Ishikawa (cell line): ENCODE measurements around the gene CHCHD4.

ENCODE experiments used
- CEBPB ChIP-seq: IDR thresholded peaks from 2 replicates; pipeline ENCODE4 v1.6.1; 2012
- CREB1 ChIP-seq: IDR thresholded peaks from 2 replicates; pipeline ENCODE4 v1.6.1; 2012; ENCODE audit warnings: low read depth
- EGR1 ChIP-seq: IDR thresholded peaks from 2 replicates; pipeline ENCODE4 v1.6.1; 2012
- EP300 ChIP-seq: IDR thresholded peaks from 2 replicates; pipeline ENCODE4 v1.6.1; 2012; ENCODE audit warnings: borderline replicate concordance
- FOXM1 ChIP-seq: IDR thresholded peaks from 2 replicates; pipeline ENCODE4 v1.6.1; 2012; ENCODE audit warnings: low read depth, borderline replicate concordance
- NFIC ChIP-seq: IDR thresholded peaks from 2 replicates; pipeline ENCODE4 v1.6.1; 2012
- RAD21 ChIP-seq: IDR thresholded peaks from 2 replicates; pipeline ENCODE4 v1.6.1; 2012; ENCODE audit warnings: low read depth
- TAF1 ChIP-seq: IDR thresholded peaks from 2 replicates; pipeline ENCODE4 v1.6.1; 2012; ENCODE audit warnings: low read depth, mild to moderate bottlenecking
- TCF12 ChIP-seq: IDR thresholded peaks from 2 replicates; pipeline ENCODE4 v1.6.1; 2012; ENCODE audit warnings: low read depth
- TEAD4 ChIP-seq: IDR thresholded peaks from 2 replicates; pipeline ENCODE4 v1.6.1; 2012
- YY1 ChIP-seq: IDR thresholded peaks from 2 replicates; pipeline ENCODE4 v1.6.1; 2012; ENCODE audit warnings: low read depth
- ZBTB7A ChIP-seq: IDR thresholded peaks from 2 replicates; pipeline ENCODE4 v1.6.1; 2012; ENCODE audit warnings: low read depth
- TF ChIP-seq, protein P1 (sequence below): IDR thresholded peaks from 2 replicates; pipeline ENCODE4 v1.6.1; 2012
- TF ChIP-seq, protein P2 (sequence below): IDR thresholded peaks from 2 replicates; pipeline ENCODE4 v1.6.1; 2012
- TF ChIP-seq, protein P3 (sequence below): IDR thresholded peaks from 2 replicates; pipeline ENCODE4 v1.6.1; 2012; ENCODE audit warnings: low read depth, mild to moderate bottlenecking

Gene CHCHD4

DNA sequence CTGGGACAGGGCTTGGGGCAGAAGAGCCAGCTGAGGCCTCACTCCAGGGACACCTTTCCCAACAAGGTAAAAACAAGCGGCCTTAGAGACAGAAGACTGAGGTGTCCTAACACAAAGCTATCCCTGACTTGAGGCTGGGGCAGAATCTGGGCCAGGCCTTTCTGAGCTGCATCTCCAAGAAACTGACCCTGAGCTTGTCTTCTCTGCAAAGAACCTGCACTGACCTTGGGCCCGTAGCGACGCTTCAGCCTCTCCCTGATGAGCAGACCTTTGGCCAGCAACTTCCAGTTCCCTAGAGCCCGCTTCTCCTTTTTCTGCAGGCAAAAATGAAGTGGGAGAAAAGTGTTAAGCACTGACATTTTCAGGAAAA is 22.4 kb upstream of the CHCHD4 start:
- TF ChIP-seq CEBPB, result no peak
- no peak for TF ChIP-seq EP300
- TF ChIP-seq YY1, result no peak
- TF ChIP-seq, protein P1, sequence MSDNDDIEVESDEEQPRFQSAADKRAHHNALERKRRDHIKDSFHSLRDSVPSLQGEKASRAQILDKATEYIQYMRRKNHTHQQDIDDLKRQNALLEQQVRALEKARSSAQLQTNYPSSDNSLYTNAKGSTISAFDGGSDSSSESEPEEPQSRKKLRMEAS, result no peak
- TF ChIP-seq TCF12, result no peak
- TF ChIP-seq, protein P2, sequence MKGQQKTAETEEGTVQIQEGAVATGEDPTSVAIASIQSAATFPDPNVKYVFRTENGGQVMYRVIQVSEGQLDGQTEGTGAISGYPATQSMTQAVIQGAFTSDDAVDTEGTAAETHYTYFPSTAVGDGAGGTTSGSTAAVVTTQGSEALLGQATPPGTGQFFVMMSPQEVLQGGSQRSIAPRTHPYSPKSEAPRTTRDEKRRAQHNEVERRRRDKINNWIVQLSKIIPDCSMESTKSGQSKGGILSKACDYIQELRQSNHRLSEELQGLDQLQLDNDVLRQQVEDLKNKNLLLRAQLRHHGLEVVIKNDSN, result no peak
- TF ChIP-seq FOXM1, result no peak
- TF ChIP-seq NFIC, result no peak

DNA sequence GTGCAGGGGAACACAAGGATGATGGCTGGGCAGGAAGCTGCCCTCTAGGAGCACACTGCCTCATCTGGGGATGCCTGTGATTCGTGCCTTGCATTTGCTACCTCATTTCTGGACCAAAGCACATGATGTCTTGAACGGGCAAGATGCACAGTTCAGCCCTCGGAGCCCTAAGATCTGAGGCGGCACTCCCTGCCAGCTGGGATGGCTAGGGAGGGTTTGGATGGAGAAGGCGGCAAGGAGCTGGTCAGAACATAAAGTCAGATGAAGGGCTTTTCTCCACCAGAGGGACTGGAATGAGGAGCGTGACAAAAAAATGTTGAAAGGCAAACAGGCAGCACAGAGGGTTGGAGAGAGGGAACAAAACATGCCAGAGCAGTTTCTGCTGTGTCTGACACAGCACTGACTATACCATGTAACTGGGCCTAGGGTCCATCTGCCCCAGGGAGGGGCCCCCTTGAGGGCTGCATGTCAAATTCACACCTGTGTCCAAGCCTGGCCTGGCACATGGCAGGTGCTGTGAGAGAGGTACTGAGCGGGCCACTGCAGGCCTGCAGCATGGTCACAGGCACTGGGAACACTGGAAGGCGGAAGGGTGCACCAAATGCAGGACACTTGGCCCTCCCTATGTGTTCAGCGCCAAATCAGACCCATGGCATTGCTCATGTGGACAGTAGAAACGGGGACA is 21.9 kb upstream of the CHCHD4 start:
- TF ChIP-seq, protein P1, result no peak
- TF ChIP-seq CREB1 (no peak), NFIC (no peak), TAF1 (no peak), TEAD4 (no peak)
- TF ChIP-seq, protein P2, result no peak

DNA sequence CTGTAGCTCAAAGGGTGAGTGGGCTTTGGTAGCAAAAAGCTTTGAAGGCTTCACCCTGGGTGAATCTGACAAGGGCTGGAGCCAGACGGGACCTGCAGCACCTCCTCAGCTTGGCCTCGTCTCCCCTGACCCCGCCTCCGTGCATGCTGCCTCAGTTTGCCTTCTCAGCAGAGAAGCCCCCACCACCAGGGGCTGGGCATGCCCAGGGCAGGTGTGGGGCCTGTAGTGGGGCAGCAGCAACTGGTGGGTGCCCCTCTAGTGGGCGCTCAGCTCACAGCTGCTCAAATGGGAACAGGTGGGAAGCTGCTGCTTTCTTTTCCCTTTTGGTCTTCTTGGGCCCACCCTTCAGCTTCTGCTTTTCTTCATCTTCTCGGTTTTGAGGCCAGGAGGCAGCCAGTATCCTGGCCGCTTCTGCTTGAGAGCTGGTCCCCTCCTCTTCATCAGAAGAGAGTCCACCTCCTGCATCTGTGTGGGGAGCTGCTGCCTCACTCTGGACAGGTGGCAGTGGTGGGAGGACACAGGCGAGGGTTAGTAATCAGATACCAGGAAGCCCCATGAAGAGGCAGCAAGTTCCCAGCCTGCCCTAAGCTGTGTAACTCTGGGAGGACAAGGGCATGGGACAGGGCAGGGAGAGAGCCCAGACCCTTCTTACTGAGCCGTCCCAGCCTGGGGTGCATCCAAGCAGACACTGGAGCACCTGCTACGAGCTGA is 21.2 kb upstream of the CHCHD4 start:
- TF ChIP-seq ZBTB7A (no peak), RAD21 (no peak), YY1 (no peak), NFIC (no peak), TAF1 (no peak), EGR1 (no peak), CEBPB (no peak), TCF12 (no peak), EP300 (no peak), TEAD4 (no peak), CREB1 (no peak), FOXM1 (no peak)
- TF ChIP-seq, protein P2, result no peak
- TF ChIP-seq, protein P1, result no peak
- TF ChIP-seq, protein P3, sequence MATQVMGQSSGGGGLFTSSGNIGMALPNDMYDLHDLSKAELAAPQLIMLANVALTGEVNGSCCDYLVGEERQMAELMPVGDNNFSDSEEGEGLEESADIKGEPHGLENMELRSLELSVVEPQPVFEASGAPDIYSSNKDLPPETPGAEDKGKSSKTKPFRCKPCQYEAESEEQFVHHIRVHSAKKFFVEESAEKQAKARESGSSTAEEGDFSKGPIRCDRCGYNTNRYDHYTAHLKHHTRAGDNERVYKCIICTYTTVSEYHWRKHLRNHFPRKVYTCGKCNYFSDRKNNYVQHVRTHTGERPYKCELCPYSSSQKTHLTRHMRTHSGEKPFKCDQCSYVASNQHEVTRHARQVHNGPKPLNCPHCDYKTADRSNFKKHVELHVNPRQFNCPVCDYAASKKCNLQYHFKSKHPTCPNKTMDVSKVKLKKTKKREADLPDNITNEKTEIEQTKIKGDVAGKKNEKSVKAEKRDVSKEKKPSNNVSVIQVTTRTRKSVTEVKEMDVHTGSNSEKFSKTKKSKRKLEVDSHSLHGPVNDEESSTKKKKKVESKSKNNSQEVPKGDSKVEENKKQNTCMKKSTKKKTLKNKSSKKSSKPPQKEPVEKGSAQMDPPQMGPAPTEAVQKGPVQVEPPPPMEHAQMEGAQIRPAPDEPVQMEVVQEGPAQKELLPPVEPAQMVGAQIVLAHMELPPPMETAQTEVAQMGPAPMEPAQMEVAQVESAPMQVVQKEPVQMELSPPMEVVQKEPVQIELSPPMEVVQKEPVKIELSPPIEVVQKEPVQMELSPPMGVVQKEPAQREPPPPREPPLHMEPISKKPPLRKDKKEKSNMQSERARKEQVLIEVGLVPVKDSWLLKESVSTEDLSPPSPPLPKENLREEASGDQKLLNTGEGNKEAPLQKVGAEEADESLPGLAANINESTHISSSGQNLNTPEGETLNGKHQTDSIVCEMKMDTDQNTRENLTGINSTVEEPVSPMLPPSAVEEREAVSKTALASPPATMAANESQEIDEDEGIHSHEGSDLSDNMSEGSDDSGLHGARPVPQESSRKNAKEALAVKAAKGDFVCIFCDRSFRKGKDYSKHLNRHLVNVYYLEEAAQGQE, result no peak

DNA sequence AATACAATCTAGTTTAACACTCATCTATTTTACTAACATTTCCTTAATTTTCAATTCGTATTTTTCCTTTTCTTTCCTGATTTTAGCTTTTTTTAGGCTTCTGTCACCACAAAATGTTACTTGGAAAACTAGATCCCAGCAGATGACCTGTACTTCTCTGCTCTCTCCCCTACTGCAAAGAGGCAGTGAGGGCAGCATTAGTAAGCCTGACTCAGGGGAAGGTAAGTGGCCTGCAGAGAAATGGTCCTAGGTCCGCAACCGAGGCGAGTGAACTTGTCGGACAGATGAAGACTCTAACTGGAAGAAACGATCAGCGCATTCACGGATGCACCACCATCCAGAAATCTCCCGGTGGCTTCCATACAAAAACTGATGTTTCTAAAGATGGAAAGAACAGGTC is 20.6 kb upstream of the CHCHD4 start:
- TF ChIP-seq ZBTB7A (no peak), NFIC (no peak), CREB1 (no peak), TCF12 (no peak), RAD21 (no peak), CEBPB (no peak), EP300 (no peak)

DNA sequence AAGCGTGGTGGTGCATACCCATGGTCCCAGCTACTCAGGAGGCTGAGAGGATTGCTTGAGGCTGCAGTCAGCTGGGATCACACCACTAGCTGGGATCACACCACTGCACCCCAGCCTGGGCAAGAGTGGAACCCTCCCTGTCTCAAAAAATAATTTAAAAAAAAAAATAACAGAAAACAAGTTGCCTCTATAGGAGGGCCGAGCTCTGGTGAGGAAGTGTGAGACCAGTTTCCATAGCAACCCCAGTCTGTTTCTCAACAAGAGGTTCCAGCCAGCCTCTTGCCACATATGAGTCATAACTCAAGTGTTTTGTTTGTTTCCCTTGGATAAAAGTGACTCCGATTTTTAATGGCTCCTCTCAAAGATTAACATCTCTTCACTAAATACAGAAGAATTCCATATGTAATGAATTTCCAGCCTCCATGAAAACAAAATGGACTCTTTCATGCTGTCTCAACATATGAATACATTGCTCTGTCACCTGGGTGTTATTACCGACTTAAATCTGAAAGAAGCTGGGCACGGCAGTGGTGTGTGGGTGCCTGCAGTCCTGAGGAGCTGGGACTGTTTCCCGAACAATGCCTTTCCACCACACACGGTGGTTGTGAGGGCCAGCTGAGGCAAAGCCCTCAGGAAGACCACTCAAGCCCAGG is 19.9 kb upstream of the CHCHD4 start:
- TF ChIP-seq CEBPB, result peak; percentile 76
- TF ChIP-seq, protein P2, result no peak
